ENCODE measurements around the gene NR2E1. TPM values are rescaled to one million over a fixed set of nuclear protein-coding genes. Genes with fewer than 3 reads are reported as not detected.

NR2E1 gene
- total RNA-seq, 1 donor from 2014 or later = 0.08 TPM

DNA sequence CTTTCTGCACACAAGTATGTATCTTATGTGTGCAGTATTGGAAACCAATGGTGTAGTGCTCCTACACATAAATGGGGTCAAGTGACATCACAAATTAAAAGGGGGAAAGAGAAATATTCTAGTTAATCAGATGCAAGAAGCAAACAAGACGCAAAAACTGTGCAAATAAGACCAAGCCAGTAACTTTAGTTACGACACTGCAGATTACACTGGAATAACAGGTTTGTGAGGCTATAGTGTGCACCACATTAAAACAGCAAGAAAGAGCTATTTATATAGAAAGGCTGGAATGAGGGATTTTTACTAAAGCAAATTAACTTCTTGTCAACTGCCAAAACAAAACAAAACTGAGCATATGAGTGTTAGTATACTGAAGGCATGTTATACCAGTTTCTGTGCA is 45.8 kb downstream of the NR2E1 start:
- ATAC-seq = peak; percentile 60

GRCh38 chr6:108222064-108222463 is 56.2 kb downstream of the NR2E1 start:
- ATAC-seq = no peak

DNA sequence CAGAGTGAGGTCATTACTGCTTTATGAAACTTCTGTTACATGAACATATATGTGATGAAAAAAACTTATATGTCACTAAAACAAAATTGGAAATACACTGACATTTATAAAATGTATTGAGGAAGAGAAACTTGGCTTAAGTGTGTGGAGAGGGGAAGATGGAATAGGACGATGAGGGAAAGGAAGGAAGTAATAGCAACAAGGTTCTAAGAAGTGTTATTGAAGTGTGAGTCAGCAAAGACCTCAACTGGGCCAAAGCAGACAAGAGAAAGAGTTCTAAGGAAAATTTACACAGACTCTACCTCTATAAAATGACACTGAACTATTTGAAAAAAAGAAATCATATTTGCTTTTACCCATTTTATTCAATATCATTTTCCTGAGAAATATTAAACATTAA is 56.7 kb downstream of the NR2E1 start:
- no peak for ATAC-seq

DNA sequence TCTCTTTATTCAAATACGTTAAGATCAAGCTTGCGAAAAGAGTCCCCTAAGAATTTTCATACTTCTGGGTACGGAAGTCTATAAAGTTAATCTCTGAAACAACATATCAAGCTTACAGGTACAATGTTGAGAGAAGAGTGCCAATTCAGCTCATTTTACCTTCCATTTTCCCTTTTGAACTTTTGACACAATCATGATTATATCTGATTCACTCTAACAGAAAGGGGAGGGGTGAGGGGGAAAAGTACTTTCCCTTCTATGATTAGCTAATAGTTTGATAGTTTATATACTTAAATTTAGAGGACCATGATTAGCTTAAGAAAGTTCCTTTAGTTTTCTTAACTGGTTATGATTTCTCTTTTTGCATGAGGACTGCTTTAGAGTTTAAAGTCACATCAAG is 61.5 kb downstream of the NR2E1 start:
- ATAC-seq = peak; percentile 41

GRCh38 chr6:108228416-108228815 is 62.6 kb downstream of the NR2E1 start:
- no peak for ATAC-seq

- no peak for ATAC-seq
Measured at GRCh38 chr6:108235127-108235526, 69.3 kb downstream of the NR2E1 start.

DNA sequence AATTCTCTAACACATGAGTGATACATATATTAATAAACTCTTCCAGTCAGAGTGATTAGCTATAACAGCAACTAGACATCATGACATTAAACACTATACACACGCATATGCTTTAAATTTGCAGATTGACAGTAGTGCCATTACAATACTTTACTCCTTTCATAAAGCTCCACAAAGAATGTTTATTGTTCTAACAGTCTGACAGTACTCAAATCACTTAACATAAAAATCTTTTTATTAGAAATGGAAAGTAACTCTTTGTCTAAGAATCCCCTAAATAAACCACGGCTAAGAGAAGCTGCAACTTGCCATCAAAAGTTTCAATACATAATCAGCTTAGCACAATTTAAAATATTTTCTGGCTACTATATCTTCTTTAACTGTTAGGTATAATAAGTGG is 71.0 kb downstream of the NR2E1 start:
- no peak for ATAC-seq

DNA sequence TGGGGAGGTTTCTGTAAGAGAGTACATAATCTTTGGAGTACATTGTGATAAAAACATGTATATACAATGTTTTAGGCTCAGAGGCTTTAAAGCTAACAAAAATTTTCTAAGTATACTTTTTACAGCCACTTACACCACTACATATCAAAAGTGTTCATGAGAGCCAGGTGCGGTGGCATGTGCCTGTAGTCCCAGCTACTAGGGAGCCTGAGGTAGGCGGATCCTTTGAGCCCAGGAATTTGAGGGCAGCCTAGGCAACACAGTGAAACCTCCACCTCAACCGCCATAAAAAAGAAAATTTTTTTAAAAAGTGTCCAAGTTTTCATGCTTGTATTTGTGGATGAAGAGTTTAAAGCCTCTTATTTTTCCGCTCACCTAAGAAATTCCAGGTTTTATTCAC is 72.5 kb downstream of the NR2E1 start:
- no peak for ATAC-seq

Other genes starting within 250 kb of the NR2E1 start
- gene SEC63, start 207.8 kb upstream of the NR2E1 start, total RNA-seq = 47.0 TPM
- gene OSTM1, start 91.3 kb upstream of the NR2E1 start, total RNA-seq = 12.8 TPM
- 107 TPM for gene SNX3, start 95.0 kb downstream of the NR2E1 start, total RNA-seq
- 7.6 TPM for gene AFG1L, start 129.0 kb downstream of the NR2E1 start, total RNA-seq

Measured in esophagus mucosa (tissue), 1 donor.